GM06990 (cell line): ENCODE results near the gene ABHD12B.

Experiments used
- DNase-seq: peaks from one replicate; pipeline ENCODE4 v3.0.0-alpha.2; 2011; ENCODE audit not compliant: insufficient read length; ENCODE audit errors: extremely low read depth
- H3K27me3 ChIP-seq: replicated peaks from 2 replicates; pipeline ENCODE4 v1.6.0; 2011; ENCODE audit warnings: low read length; ENCODE audit not compliant: control insufficient read depth, insufficient read depth
- H3K36me3 ChIP-seq: 2 replicates; pipeline ENCODE4 v1.5.1; 2011; ENCODE audit warnings: low read length; ENCODE audit not compliant: control insufficient read depth, insufficient read depth
- H3K4me3 ChIP-seq: replicated peaks from 2 replicates; pipeline ENCODE4 v1.5.1; 2011; ENCODE audit warnings: low read depth, mild to moderate bottlenecking, control low read depth, low read length
- CTCF ChIP-seq: IDR thresholded peaks from 2 replicates; pipeline ENCODE4 v1.5.1; 2011; ENCODE audit warnings: low read length, control low read depth, mild to moderate bottlenecking, inconsistent platforms; ENCODE audit not compliant: insufficient read depth, poor library complexity, severe bottlenecking

The ABHD12B gene

GRCh38 chr14:50831726-50832168 is 40.1 kb upstream of the ABHD12B start:
- TF ChIP-seq CTCF: no peak
- Histone ChIP-seq H3K27me3 (no peaks in the 10 kb centered on the region), H3K36me3 (peaks cover 1% of the 10 kb centered on the region; the same call in 1 of the 2 replicates), H3K4me3 (peak overlapping the region; percentile 84)
- no peak for DNase-seq

GRCh38 chr14:50832935-50833630 is 38.8 kb upstream of the ABHD12B start:
- Histone ChIP-seq H3K4me3 (no peak overlapping the region), H3K36me3 (no peaks in the 10 kb centered on the region), H3K27me3 (no peaks in the 10 kb centered on the region)
- no peak for DNase-seq
- no peak for TF ChIP-seq CTCF

- Histone ChIP-seq H3K36me3 (no peaks in the 10 kb centered on the region), H3K4me3 (no peak overlapping the region), H3K27me3 (no peaks in the 10 kb centered on the region)
- TF ChIP-seq CTCF: no peak
- DNase-seq: no peak
Measured at GRCh38 chr14:50834802-50835276, 37.0 kb upstream of the ABHD12B start.

- Histone ChIP-seq H3K36me3 (no peaks in the 10 kb centered on the region), H3K27me3 (no peaks in the 10 kb centered on the region), H3K4me3 (no peak overlapping the region)
- TF ChIP-seq CTCF: no peak
- peak; percentile 50 for DNase-seq
Measured at GRCh38 chr14:50835280-50835679, 36.6 kb upstream of the ABHD12B start.

GRCh38 chr14:50836515-50836914 is 35.3 kb upstream of the ABHD12B start:
- no peaks in the 10 kb centered on the region for H3K36me3 ChIP-seq

More at GRCh38 chr14:50836515-50836914, 35.3 kb upstream of the ABHD12B start:
- no peak for TF ChIP-seq CTCF
- Histone ChIP-seq H3K27me3 (no peaks in the 10 kb centered on the region), H3K4me3 (no peak overlapping the region)
- no peak for DNase-seq
